OCI-LY3 (cell line): Measurements from ENCODE around the gene TVP23B.

Experiments
- CTCF ChIP-seq: fragments of 200-600, 300-600 bp; sonication (generic); IDR thresholded peaks from 2 replicates; pipeline ENCODE4 v1.5.1; 2014; ENCODE audit warnings: antibody characterized with exemption, low read length, low read depth
- EZH2phosphoT487 ChIP-seq: fragments of 200-600 bp; shearing (Covaris generic); IDR thresholded peaks from 2 replicates; pipeline ENCODE4 v1.6.1; 2018; ENCODE audit warnings: antibody characterized with exemption, mixed run types, low read depth

GRCh38 chr17:18848501-18848900 is 67.5 kb downstream of the TVP23B start:
- TF ChIP-seq CTCF (no peak), EZH2phosphoT487 (no peak)
